Measurements from ENCODE around the gene SAT1. TPM values are rescaled to one million over a fixed set of nuclear protein-coding genes. Genes with fewer than 3 reads are reported as not detected.

Gene SAT1
- total and polyA plus RNA-seq, 2 of the 13 experiments (the other 11 are each of a cell fraction or from before 2014, with no cell fraction given) = 216 to 1,243 TPM

GRCh38 chrX:23764188-23764984, 18.6 kb upstream of the SAT1 start:
- intact Hi-C loops (cut with micrococcal nuclease; ENCODE audit: unreplicated experiment) (no loop called here), in situ Hi-C loops (cut with HindIII; ENCODE audit: extremely low pct_ligation_motif_present, low pct_unique_long_range_greater_than_20kb) (no loop called here)
- 0 out of 2 replicates have a peak overlapping the region, but pooled peaks have one; percentile 32 for H3K4me2 ChIP-seq (ENCODE audit: low read depth, low read length)
- H3K27ac ChIP-seq (ENCODE audit: extremely low read length, insufficient read depth, low read length) = peak overlapping the region; percentile 52
- peak; percentile 92 for ATAC-seq
- H3K9me3 ChIP-seq (ENCODE audit: low read length) = no peaks in the 10 kb centered on the region
- 66% methylated on average over 4 of the region's 4 CpGs for WGBS (ENCODE audit: low lambda C conversion rate)
- H3K9ac ChIP-seq (ENCODE audit: insufficient read depth, low read depth, low read length) = no peak overlapping the region
- no TSS peak for BruUV-seq (replicated peaks)
- H3K4me3 ChIP-seq (replicated peaks in 1 of 3; ENCODE audit: insufficient read depth in 1 of 3, low read depth in 2 of 3, low read length in 3 of 3) = no peak overlapping the region
- H2AFZ ChIP-seq (ENCODE audit: low read length) = no peak overlapping the region
- peaks cover 17% of the 10 kb centered on the region for H3K4me1 ChIP-seq (ENCODE audit: insufficient read depth, low read length)
- no peaks in the 10 kb centered on the region for H4K20me1 ChIP-seq (ENCODE audit: insufficient read depth, low read length)
- no peaks in the 10 kb centered on the region for H3K79me2 ChIP-seq (ENCODE audit: insufficient read depth, low read length)
- CTCF ChIA-PET (ENCODE audit: low intra/inter-chr PET ratio, low total read pairs) = no interaction called here
- POLR2A ChIA-PET = no interaction called here
- FAIRE-seq = no peak
- TF ChIP-seq HNF1A (IDR thresholded peaks at IDR 0.05; ENCODE audit: low read depth) (peak; percentile 70), HNF1A (CRISPR knock-in tag; IDR thresholded peaks at IDR 0.05; ENCODE audit: borderline replicate concordance) (no peak), NR2F6 (IDR thresholded peaks at IDR 0.05) (0 out of 2 replicates have a peak, but pooled peaks have one; percentile 15), NR2F6 (CRISPR knock-in tag; IDR thresholded peaks at IDR 0.05) (no peak), ZNF761 (CRISPR knock-in tag; conservative IDR thresholded peaks at IDR 0.05) (no peak)
- no peaks in the 10 kb centered on the region for H3K27me3 ChIP-seq (ENCODE audit: control insufficient read depth in 1 of 2, insufficient read depth in 2 of 2, low read length in 2 of 2)
- no peak for DNase-seq (ENCODE audit: low spot score)
- no peaks in the 10 kb centered on the region for H3K36me3 ChIP-seq (replicated peaks in 1 of 2; ENCODE audit: control insufficient read depth in 1 of 2, insufficient read depth in 2 of 2, low read length in 2 of 2)

All from HepG2 (cell line).